ENCODE results near the gene DYNLRB1.

DNA sequence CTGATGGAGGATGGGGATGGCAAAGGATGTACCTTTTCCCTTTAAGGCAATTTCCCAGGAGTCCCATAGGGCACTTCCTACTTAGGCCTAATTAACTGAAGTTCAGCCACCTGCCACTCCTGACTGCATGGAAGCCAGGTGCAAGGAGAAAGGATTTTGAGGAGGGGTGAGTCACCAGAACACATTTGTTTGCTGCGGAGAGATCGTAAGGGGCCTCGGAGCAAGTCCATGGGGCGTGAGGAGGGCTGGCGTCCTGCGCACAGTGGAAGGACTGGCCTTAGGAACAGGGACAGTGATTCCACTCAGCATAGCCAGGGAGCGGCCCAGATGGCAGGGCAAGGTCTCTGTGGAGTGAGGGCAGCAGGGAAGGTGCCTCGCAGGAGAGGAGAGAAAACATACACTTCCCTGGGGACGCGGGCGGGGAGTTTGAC lies 30.5 kb downstream of the DYNLRB1 start:
- no peak for TF ChIP-seq POLR2A (IDR thresholded peaks at IDR 0.05; ENCODE audit: extremely low read depth, insufficient read length)
- TF ChIP-seq, protein P1, sequence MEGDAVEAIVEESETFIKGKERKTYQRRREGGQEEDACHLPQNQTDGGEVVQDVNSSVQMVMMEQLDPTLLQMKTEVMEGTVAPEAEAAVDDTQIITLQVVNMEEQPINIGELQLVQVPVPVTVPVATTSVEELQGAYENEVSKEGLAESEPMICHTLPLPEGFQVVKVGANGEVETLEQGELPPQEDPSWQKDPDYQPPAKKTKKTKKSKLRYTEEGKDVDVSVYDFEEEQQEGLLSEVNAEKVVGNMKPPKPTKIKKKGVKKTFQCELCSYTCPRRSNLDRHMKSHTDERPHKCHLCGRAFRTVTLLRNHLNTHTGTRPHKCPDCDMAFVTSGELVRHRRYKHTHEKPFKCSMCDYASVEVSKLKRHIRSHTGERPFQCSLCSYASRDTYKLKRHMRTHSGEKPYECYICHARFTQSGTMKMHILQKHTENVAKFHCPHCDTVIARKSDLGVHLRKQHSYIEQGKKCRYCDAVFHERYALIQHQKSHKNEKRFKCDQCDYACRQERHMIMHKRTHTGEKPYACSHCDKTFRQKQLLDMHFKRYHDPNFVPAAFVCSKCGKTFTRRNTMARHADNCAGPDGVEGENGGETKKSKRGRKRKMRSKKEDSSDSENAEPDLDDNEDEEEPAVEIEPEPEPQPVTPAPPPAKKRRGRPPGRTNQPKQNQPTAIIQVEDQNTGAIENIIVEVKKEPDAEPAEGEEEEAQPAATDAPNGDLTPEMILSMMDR (IDR thresholded peaks at IDR 0.05; ENCODE audit: low read depth, low read length) = no peak
- TF ChIP-seq, protein P2, sequence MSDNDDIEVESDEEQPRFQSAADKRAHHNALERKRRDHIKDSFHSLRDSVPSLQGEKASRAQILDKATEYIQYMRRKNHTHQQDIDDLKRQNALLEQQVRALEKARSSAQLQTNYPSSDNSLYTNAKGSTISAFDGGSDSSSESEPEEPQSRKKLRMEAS (IDR thresholded peaks at IDR 0.05; ENCODE audit: low read depth, low read length) = no peak
- TF ChIP-seq MYC (IDR thresholded peaks at IDR 0.05; ENCODE audit: low read depth, low read length) = no peak

All from NB4 (cell line).